Measurements from ENCODE around the gene PPIE. TPM values are rescaled to one million over a fixed set of nuclear protein-coding genes. Genes with fewer than 3 reads are reported as not detected.

PPIE gene
- total and polyA plus RNA-seq, 2 of the 13 experiments (the other 11 are each of a cell fraction or from before 2014, with no cell fraction given), result 15.3 to 26.3 TPM

DNA sequence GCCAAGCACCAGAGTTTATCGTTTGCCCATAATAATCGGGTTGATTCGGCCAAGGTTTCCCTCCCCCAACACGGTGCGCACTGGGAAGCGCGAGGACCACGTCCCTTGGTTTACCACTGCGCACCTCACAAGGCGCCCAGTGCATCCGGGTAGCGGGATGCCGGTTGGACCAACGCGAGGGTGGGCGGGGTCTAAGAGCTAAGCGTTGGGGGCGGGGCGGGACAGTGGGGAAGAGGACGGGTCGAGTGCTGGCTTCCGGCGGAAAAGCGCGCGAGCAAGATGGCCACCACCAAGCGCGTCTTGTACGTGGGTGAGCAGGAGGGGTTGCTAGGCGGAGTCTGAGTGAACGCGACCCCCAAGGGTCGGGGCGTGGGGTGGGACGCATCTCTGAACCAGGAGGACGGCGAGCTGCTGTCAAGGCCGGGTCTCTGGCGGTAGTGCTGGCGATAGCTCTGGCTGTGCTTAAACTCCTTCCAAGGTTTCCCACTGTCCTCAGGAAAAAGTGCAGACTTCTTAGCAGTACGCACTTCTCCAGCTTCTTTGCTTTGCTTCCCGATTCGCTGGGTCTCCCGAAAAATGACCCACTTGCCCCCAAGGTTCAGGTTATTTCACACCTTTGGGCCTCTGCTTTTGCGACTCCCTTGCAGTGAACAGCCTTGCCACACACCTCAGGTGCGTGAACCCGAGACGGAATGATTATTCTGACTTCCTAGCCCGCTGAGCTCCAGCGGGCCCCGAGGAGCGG lies at the start of gene PPIE (continued):
- TF ChIP-seq, protein P1, sequence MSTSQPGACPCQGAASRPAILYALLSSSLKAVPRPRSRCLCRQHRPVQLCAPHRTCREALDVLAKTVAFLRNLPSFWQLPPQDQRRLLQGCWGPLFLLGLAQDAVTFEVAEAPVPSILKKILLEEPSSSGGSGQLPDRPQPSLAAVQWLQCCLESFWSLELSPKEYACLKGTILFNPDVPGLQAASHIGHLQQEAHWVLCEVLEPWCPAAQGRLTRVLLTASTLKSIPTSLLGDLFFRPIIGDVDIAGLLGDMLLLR (CRISPR knock-in tag; IDR thresholded peaks at IDR 0.05), result no peak
- TF ChIP-seq, protein P2, sequence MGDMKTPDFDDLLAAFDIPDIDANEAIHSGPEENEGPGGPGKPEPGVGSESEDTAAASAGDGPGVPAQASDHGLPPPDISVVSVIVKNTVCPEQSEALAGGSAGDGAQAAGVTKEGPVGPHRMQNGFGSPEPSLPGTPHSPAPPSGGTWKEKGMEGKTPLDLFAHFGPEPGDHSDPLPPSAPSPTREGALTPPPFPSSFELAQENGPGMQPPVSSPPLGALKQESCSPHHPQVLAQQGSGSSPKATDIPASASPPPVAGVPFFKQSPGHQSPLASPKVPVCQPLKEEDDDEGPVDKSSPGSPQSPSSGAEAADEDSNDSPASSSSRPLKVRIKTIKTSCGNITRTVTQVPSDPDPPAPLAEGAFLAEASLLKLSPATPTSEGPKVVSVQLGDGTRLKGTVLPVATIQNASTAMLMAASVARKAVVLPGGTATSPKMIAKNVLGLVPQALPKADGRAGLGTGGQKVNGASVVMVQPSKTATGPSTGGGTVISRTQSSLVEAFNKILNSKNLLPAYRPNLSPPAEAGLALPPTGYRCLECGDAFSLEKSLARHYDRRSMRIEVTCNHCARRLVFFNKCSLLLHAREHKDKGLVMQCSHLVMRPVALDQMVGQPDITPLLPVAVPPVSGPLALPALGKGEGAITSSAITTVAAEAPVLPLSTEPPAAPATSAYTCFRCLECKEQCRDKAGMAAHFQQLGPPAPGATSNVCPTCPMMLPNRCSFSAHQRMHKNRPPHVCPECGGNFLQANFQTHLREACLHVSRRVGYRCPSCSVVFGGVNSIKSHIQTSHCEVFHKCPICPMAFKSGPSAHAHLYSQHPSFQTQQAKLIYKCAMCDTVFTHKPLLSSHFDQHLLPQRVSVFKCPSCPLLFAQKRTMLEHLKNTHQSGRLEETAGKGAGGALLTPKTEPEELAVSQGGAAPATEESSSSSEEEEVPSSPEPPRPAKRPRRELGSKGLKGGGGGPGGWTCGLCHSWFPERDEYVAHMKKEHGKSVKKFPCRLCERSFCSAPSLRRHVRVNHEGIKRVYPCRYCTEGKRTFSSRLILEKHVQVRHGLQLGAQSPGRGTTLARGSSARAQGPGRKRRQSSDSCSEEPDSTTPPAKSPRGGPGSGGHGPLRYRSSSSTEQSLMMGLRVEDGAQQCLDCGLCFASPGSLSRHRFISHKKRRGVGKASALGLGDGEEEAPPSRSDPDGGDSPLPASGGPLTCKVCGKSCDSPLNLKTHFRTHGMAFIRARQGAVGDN (CRISPR knock-in tag; IDR thresholded peaks at IDR 0.05), result peak; percentile 52; the same call in 1 of the 2 replicates
- TF ChIP-seq STAT5B (CRISPR knock-in tag; IDR thresholded peaks at IDR 0.05) (no peak), ZNF7 (CRISPR knock-in tag; IDR thresholded peaks at IDR 0.05) (no peak), BRD4 (CRISPR knock-in tag; IDR thresholded peaks at IDR 0.05) (no peak), NFYB (CRISPR knock-in tag; IDR thresholded peaks at IDR 0.05) (no peak), YY1 (IDR thresholded peaks at IDR 0.05; ENCODE audit: insufficient read depth, insufficient replicate concordance, low read depth, low read length) (peak; percentile 88), MZF1 (CRISPR knock-in tag; IDR thresholded peaks at IDR 0.05; ENCODE audit: borderline replicate concordance) (no peak), SRSF4 (IDR thresholded peaks at IDR 0.05; ENCODE audit: low read depth, low read length, poor library complexity, severe bottlenecking) (no peak), ZNF879 (CRISPR knock-in tag; IDR thresholded peaks at IDR 0.05) (no peak), NBN (conservative IDR thresholded peaks at IDR 0.05) (no peak), ZBTB38 (CRISPR knock-in tag; IDR thresholded peaks at IDR 0.05) (peak; percentile 70; the same call in 1 of the 2 replicates), GABPA (IDR thresholded peaks at IDR 0.05; ENCODE audit: low read depth, low read length) (peak; percentile 71), GABPA (CRISPR knock-in tag; IDR thresholded peaks at IDR 0.05; ENCODE audit: low read depth) (peak; percentile 84), ZNF674 (CRISPR knock-in tag; IDR thresholded peaks at IDR 0.05; ENCODE audit: low read depth) (no peak), CBX1 (IDR thresholded peaks at IDR 0.05; ENCODE audit: low read depth) (no peak), ZKSCAN5 (CRISPR knock-in tag; IDR thresholded peaks at IDR 0.05) (no peak), CBX5 (CRISPR knock-in tag; IDR thresholded peaks at IDR 0.05; ENCODE audit: borderline replicate concordance) (no peak), TRIM24 (CRISPR knock-in tag; IDR thresholded peaks at IDR 0.05) (no peak)
- TF ChIP-seq, protein P3, sequence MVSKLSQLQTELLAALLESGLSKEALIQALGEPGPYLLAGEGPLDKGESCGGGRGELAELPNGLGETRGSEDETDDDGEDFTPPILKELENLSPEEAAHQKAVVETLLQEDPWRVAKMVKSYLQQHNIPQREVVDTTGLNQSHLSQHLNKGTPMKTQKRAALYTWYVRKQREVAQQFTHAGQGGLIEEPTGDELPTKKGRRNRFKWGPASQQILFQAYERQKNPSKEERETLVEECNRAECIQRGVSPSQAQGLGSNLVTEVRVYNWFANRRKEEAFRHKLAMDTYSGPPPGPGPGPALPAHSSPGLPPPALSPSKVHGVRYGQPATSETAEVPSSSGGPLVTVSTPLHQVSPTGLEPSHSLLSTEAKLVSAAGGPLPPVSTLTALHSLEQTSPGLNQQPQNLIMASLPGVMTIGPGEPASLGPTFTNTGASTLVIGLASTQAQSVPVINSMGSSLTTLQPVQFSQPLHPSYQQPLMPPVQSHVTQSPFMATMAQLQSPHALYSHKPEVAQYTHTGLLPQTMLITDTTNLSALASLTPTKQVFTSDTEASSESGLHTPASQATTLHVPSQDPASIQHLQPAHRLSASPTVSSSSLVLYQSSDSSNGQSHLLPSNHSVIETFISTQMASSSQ (IDR thresholded peaks at IDR 0.05; ENCODE audit: low read depth), result no peak
- TF ChIP-seq, protein P3 (CRISPR knock-in tag; IDR thresholded peaks at IDR 0.05; ENCODE audit: borderline replicate concordance), result no peak
